MCF 10A (cell line): Measurements from ENCODE around the gene KLHDC4. TPM values are rescaled to one million over a fixed set of nuclear protein-coding genes. Genes with fewer than 3 reads are reported as not detected.

ENCODE experiments used
- BruUV-seq: library from RNA; stranded (reverse); fragments of 400-500 nt; replicated peaks from 2 replicates; lab custom pipeline; 2021; lab: Mats Ljungman, UMichigan
- CTCF ChIA-PET: fragments of 300-600 bp; sonication (Branson Sonifier 250); formaldehyde crosslinking; extraction: SDS; loops from one replicate; lab custom pipeline; 2021; ENCODE audit warnings: antibody characterized with exemption, inconsistent platforms; lab: Yijun Ruan, JAX
- POLR2A ChIA-PET: fragments of 300-600, 350-650 bp; sonication (Branson Sonifier 250); formaldehyde crosslinking; extraction: SDS; loops from one replicate; lab custom pipeline; 2020; ENCODE audit warnings: antibody characterized with exemption, inconsistent platforms; lab: Yijun Ruan, JAX
- DNase-seq: peaks from one replicate; pipeline ENCODE4 v3.0.0-alpha.2; 2018; ENCODE audit not compliant: unreplicated experiment
- H3K27ac Mint-ChIP-seq: one replicate; pipeline ENCODE4 v1.8.0; 2022; ENCODE audit warnings: mild to moderate bottlenecking, low read depth, mixed read lengths; ENCODE audit not compliant: unreplicated experiment
- H3K27me3 Mint-ChIP-seq: one replicate; pipeline ENCODE4 v1.8.0; 2022; ENCODE audit warnings: mixed read lengths; ENCODE audit not compliant: insufficient read depth, unreplicated experiment
- H3K36me3 Mint-ChIP-seq: one replicate; pipeline ENCODE4 v1.8.0; 2022; ENCODE audit warnings: mild to moderate bottlenecking, moderate library complexity, mixed read lengths; ENCODE audit not compliant: insufficient read depth, unreplicated experiment
- H3K4me1 Mint-ChIP-seq: one replicate; pipeline ENCODE4 v1.8.0; 2022; ENCODE audit warnings: mixed read lengths; ENCODE audit not compliant: insufficient read depth, unreplicated experiment
- H3K4me3 Mint-ChIP-seq: one replicate; pipeline ENCODE4 v1.8.0; 2022; ENCODE audit warnings: mild to moderate bottlenecking, moderate library complexity, mixed read lengths; ENCODE audit not compliant: unreplicated experiment
- H3K9me3 Mint-ChIP-seq: one replicate; pipeline ENCODE4 v1.8.0; 2022; ENCODE audit warnings: mixed read lengths; ENCODE audit not compliant: unreplicated experiment
- CTCF ChIP-seq: fragments of 200-600 bp; IDR thresholded peaks from one replicate; pipeline ENCODE4 v1.8.0; 2022; ENCODE audit warnings: antibody characterized with exemption, mild to moderate bottlenecking; ENCODE audit not compliant: unreplicated experiment
- intact Hi-C: fragments of 100-400 bp; cut with micrococcal nuclease; formaldehyde crosslinking; loops from 2 replicates; pipeline ENCODE4 v1.14.1; 2022
- total RNA-seq: library from RNA; stranded (reverse); gene quantifications from 2 replicates; pipeline ENCODE4 v1.2.3, GENCODE V29; 2022

KLHDC4 gene
- total RNA-seq, 1 experiment from 2014 or later: 106 TPM

- ChIA-PET POLR2A (no interaction called here), CTCF (interaction anchor here (0.6 kb wide), 1 partner anchor 105 kb away, joined by 3 read pairs; no protein-coding TSS in a partner anchor)
- H3K4me3 Mint-ChIP-seq: no peak overlapping the region
- TF ChIP-seq CTCF: no peak
- intact Hi-C loops: no loop called here
- H3K27me3 Mint-ChIP-seq: no peaks in the 10 kb centered on the region
- peaks cover 59% of the 10 kb centered on the region for H3K36me3 Mint-ChIP-seq
- no peaks in the 10 kb centered on the region for H3K4me1 Mint-ChIP-seq
- no peaks in the 10 kb centered on the region for H3K9me3 Mint-ChIP-seq
- no peak overlapping the region for H3K27ac Mint-ChIP-seq
- no TSS peak for BruUV-seq
- DNase-seq: no peak
Observed at GRCh38 chr16:87710887-87711286, 54.9 kb downstream of the KLHDC4 start.

GRCh38 chr16:87709677-87710076 lies 56.1 kb downstream of the KLHDC4 start:
- DNase-seq: no peak
- H3K4me1 Mint-ChIP-seq: no peaks in the 10 kb centered on the region
- no TSS peak for BruUV-seq
- POLR2A ChIA-PET: interaction anchor here (0.5 kb wide), 1 partner anchor 56 kb away, joined by 3 read pairs; the partner anchor contains the start of gene KLHDC4
- H3K9me3 Mint-ChIP-seq: no peaks in the 10 kb centered on the region
- TF ChIP-seq CTCF: no peak
- H3K27ac Mint-ChIP-seq: no peak overlapping the region
- intact Hi-C loops: no loop called here
- peaks cover 51% of the 10 kb centered on the region for H3K36me3 Mint-ChIP-seq
- no peak overlapping the region for H3K4me3 Mint-ChIP-seq
- CTCF ChIA-PET: interaction anchor here (0.6 to 1.8 kb wide), 2 partner anchors 59 to 102 kb away, joined by 4 to 7 read pairs; no protein-coding TSS in a partner anchor
- no peaks in the 10 kb centered on the region for H3K27me3 Mint-ChIP-seq

GRCh38 chr16:87708881-87709638 lies 56.7 kb downstream of the KLHDC4 start:
- intact Hi-C loops: no loop called here
- H3K9me3 Mint-ChIP-seq: no peaks in the 10 kb centered on the region

More at GRCh38 chr16:87708881-87709638, 56.7 kb downstream of the KLHDC4 start:
- Mint-ChIP-seq H3K36me3 (peaks cover 48% of the 10 kb centered on the region), H3K4me3 (no peak overlapping the region), H3K27me3 (no peaks in the 10 kb centered on the region), H3K4me1 (no peaks in the 10 kb centered on the region), H3K27ac (no peak overlapping the region)
- ChIA-PET CTCF (interaction anchor here (0.6 to 1.8 kb wide), 2 partner anchors 60 to 103 kb away, joined by 4 to 7 read pairs; no protein-coding TSS in a partner anchor), POLR2A (interaction anchor here (0.6 kb wide), 1 partner anchor 1907 kb away, joined by 3 read pairs; no protein-coding TSS in a partner anchor)
- no TSS peak for BruUV-seq
- TF ChIP-seq CTCF: no peak
- DNase-seq: no peak
